GM12872 (cell line): ENCODE measurements around the gene MVB12B.

ENCODE experiments used
- CTCF ChIP-seq: IDR thresholded peaks from 3 replicates; pipeline ENCODE4 v1.5.1; 2011; ENCODE audit warnings: low read depth, mild to moderate bottlenecking, low read length, moderate library complexity; ENCODE audit not compliant: insufficient read depth

MVB12B gene

GRCh38 chr9:126376311-126377175 is 49.9 kb downstream of the MVB12B start:
- no peak for TF ChIP-seq CTCF

GRCh38 chr9:126377176-126377509 is 50.5 kb downstream of the MVB12B start:
- no peak for TF ChIP-seq CTCF

GRCh38 chr9:126377536-126377935 is 50.9 kb downstream of the MVB12B start:
- no peak for TF ChIP-seq CTCF

GRCh38 chr9:126378761-126379160 is 52.1 kb downstream of the MVB12B start:
- TF ChIP-seq CTCF = no peak

- TF ChIP-seq CTCF = no peak
Observed at GRCh38 chr9:126379661-126380360, 53.2 kb downstream of the MVB12B start.

- no peak for TF ChIP-seq CTCF
Observed at GRCh38 chr9:126380447-126380846, 53.8 kb downstream of the MVB12B start.

GRCh38 chr9:126381195-126381594 is 54.6 kb downstream of the MVB12B start:
- TF ChIP-seq CTCF = no peak
